Activated B cell treated with CpG ODN at 0.5 μM for 24 hours (primary cell): ENCODE data around the gene AP2A2. TPM values are rescaled to one million over a fixed set of nuclear protein-coding genes. Genes with fewer than 3 reads are reported as not detected.

Experiments
- ATAC-seq: fragments of 200-7000 bp; cut with Tn5 transposase; one replicate; pipeline ENCODE4 v1.10.0; 2021; ENCODE audit warnings: low read depth, mild to moderate bottlenecking, moderate library complexity
- CTCF ChIA-PET: fragments of 350-600 bp; sonication (Branson Sonifier 250); formaldehyde crosslinking; loops from one replicate; lab custom pipeline; 2021; ENCODE audit warnings: antibody characterized with exemption; lab: Charles Lee
- POLR2A ChIA-PET: fragments of 350-600 bp; sonication (Branson Sonifier 250); formaldehyde crosslinking; loops from one replicate; lab custom pipeline; 2021; ENCODE audit warnings: antibody characterized with exemption; lab: Charles Lee
- DNase-seq: peaks from one replicate; pipeline ENCODE4 v3.0.0; 2022
- H3K27ac Mint-ChIP-seq: one replicate; pipeline ENCODE4 v1.8.0; 2020; ENCODE audit warnings: mixed read lengths
- H3K27me3 Mint-ChIP-seq: one replicate; pipeline ENCODE4 v1.8.0; 2021; ENCODE audit warnings: mixed read lengths
- H3K36me3 Mint-ChIP-seq: one replicate; pipeline ENCODE4 v1.8.0; 2021; ENCODE audit warnings: low read depth, mixed read lengths
- H3K4me1 Mint-ChIP-seq: one replicate; pipeline ENCODE4 v1.8.0; 2021; ENCODE audit warnings: mixed read lengths
- H3K4me3 Mint-ChIP-seq: one replicate; pipeline ENCODE4 v1.8.0; 2020; ENCODE audit warnings: mild to moderate bottlenecking, mixed read lengths
- H3K9me3 Mint-ChIP-seq: one replicate; pipeline ENCODE4 v1.8.0; 2020; ENCODE audit warnings: mixed read lengths
- CTCF ChIP-seq: fragments of 200-600 bp; IDR thresholded peaks from one replicate; pipeline ENCODE4 v1.8.0; 2022; ENCODE audit warnings: antibody characterized with exemption, mild to moderate bottlenecking
- intact Hi-C: fragments of 100-400 bp; cut with micrococcal nuclease; formaldehyde crosslinking; loops from one replicate; pipeline ENCODE4 v1.15.1; 2024
- total RNA-seq: library from RNA; stranded (reverse); gene quantifications from 2 replicates; pipeline ENCODE4 v1.2.3, GENCODE V29; 2022

AP2A2 gene
- total RNA-seq, 1 donor from 2014 or later = 49.6 TPM

GRCh38 chr11:1054143-1055108 is 128.8 kb downstream of the AP2A2 start:
- Mint-ChIP-seq H3K27me3 (peaks cover 5% of the 10 kb centered on the region), H3K4me3 (no peak overlapping the region), H3K27ac (no peak overlapping the region), H3K36me3 (no peaks in the 10 kb centered on the region), H3K9me3 (no peaks in the 10 kb centered on the region), H3K4me1 (no peaks in the 10 kb centered on the region)
- POLR2A ChIA-PET = no interaction called here
- ATAC-seq (no peak), DNase-seq (no peak)
- CTCF ChIA-PET = no interaction called here
- intact Hi-C loops = no loop called here
- TF ChIP-seq CTCF = no peak

GRCh38 chr11:1055109-1055703 is 129.5 kb downstream of the AP2A2 start:
- Mint-ChIP-seq H3K9me3 (no peaks in the 10 kb centered on the region), H3K27ac (no peak overlapping the region), H3K4me1 (no peaks in the 10 kb centered on the region), H3K27me3 (peaks cover 5% of the 10 kb centered on the region), H3K36me3 (no peaks in the 10 kb centered on the region), H3K4me3 (no peak overlapping the region)
- intact Hi-C loops = no loop called here
- TF ChIP-seq CTCF = no peak
- ChIA-PET CTCF (no interaction called here), POLR2A (no interaction called here)
- ATAC-seq (no peak), DNase-seq (no peak)

- Mint-ChIP-seq H3K9me3 (no peaks in the 10 kb centered on the region), H3K36me3 (no peaks in the 10 kb centered on the region), H3K27me3 (peaks cover 5% of the 10 kb centered on the region), H3K27ac (no peak overlapping the region), H3K4me3 (no peak overlapping the region), H3K4me1 (no peaks in the 10 kb centered on the region)
- no peak for TF ChIP-seq CTCF
- ATAC-seq (no peak), DNase-seq (no peak)
- CTCF ChIA-PET = no interaction called here
- intact Hi-C loops = no loop called here
- POLR2A ChIA-PET = no interaction called here
Measured at GRCh38 chr11:1055990-1056771, 130.5 kb downstream of the AP2A2 start.

GRCh38 chr11:1057806-1058205 is 132.1 kb downstream of the AP2A2 start:
- Mint-ChIP-seq H3K9me3 (peaks cover 5% of the 10 kb centered on the region), H3K27ac (no peak overlapping the region), H3K27me3 (peaks cover 12% of the 10 kb centered on the region), H3K4me1 (no peaks in the 10 kb centered on the region), H3K36me3 (no peaks in the 10 kb centered on the region), H3K4me3 (no peak overlapping the region)
- intact Hi-C loops = no loop called here
- ChIA-PET CTCF (no interaction called here), POLR2A (no interaction called here)
- ATAC-seq = no peak
- TF ChIP-seq CTCF = no peak
- no peak for DNase-seq

GRCh38 chr11:1059759-1060158 is 134.1 kb downstream of the AP2A2 start:
- peaks cover 16% of the 10 kb centered on the region for H3K27me3 Mint-ChIP-seq
- POLR2A ChIA-PET = no interaction called here

More at GRCh38 chr11:1059759-1060158, 134.1 kb downstream of the AP2A2 start:
- intact Hi-C loops = no loop called here
- no peaks in the 10 kb centered on the region for H3K36me3 Mint-ChIP-seq
- no peak overlapping the region for H3K27ac Mint-ChIP-seq
- no peak for TF ChIP-seq CTCF
- CTCF ChIA-PET = no interaction called here
- ATAC-seq (no peak), DNase-seq (no peak)
- peaks cover 5% of the 10 kb centered on the region for H3K9me3 Mint-ChIP-seq
- no peaks in the 10 kb centered on the region for H3K4me1 Mint-ChIP-seq
- H3K4me3 Mint-ChIP-seq = no peak overlapping the region
